A549 (cell line): ENCODE data around the gene RPS6KA2. TPM values are rescaled to one million over a fixed set of nuclear protein-coding genes. Genes with fewer than 3 reads are reported as not detected.

Experiments used
- ATAC-seq, 2 experiments: fragments of 200-7000 bp in 1 of 2; fragments of >200 bp in 1 of 2; cut with Nextera tagmentation in 1 of 2; cut with Tn5 transposase in 1 of 2; 3 replicates each; pipeline versions ENCODE4 v1.8.0 to v1.9.1; 2018 to 2020; ENCODE audit warnings: mild to moderate bottlenecking in 1 of 2, moderate library complexity in 1 of 2
- CTCF ChIA-PET: fragments of 300-600 bp; sonication (Branson Sonifier 250); formaldehyde crosslinking; extraction: SDS; loops from one replicate; lab custom pipeline; 2021; ENCODE audit warnings: antibody characterized with exemption, inconsistent platforms; lab: Yijun Ruan, JAX
- POLR2A ChIA-PET: fragments of 350-600 bp; formaldehyde crosslinking; extraction: SDS; loops from one replicate; lab custom pipeline; 2021; ENCODE audit warnings: antibody characterized with exemption, inconsistent platforms; lab: Yijun Ruan, JAX
- DNase-seq, 2 experiments: peaks; one replicate each; pipeline versions ENCODE4 v3.0.0 to v3.0.0-alpha.2; 2011 to 2016; ENCODE audit warnings: low read depth in 1 of 2, low spot score in 1 of 2
- FAIRE-seq: peaks from 2 replicates; lab custom pipeline; 2011; peaks lifted over from hg19 to GRCh38; lab: Jason Lieb, UNC
- H3K27ac ChIP-seq, 2 experiments: fragments of >200 bp; sonication (Bioruptor Twin); formaldehyde crosslinking; 3 replicates each; pipeline ENCODE4 v1.5.1; 2016 to 2017
- H3K4me1 ChIP-seq: fragments of >200 bp; sonication (Bioruptor Twin); formaldehyde crosslinking; 3 replicates; pipeline ENCODE4 v1.6.1; 2016
- H3K4me2 ChIP-seq: fragments of >200 bp; sonication (Bioruptor Twin); formaldehyde crosslinking; 3 replicates; pipeline ENCODE4 v1.6.1; 2016
- H3K4me3 ChIP-seq: fragments of >200 bp; sonication (Bioruptor Twin); formaldehyde crosslinking; 3 replicates; pipeline ENCODE4 v1.5.1; 2016
- H3K9me3 ChIP-seq: fragments of >200 bp; sonication (Bioruptor Twin); formaldehyde crosslinking; 3 replicates; pipeline ENCODE4 v1.6.1; 2016
- BCL3 ChIP-seq: fragments of >200 bp; sonication (Bioruptor Twin); formaldehyde crosslinking; IDR thresholded peaks from 3 replicates; pipeline ENCODE4 v1.6.1; 2016
- CBX2 ChIP-seq: fragments of 200-600 bp; sonication (generic); IDR thresholded peaks from 2 replicates; pipeline ENCODE4 v1.6.1; 2016; ENCODE audit warnings: low read depth, mild to moderate bottlenecking, borderline replicate concordance
- CBX8 ChIP-seq: fragments of 200-600 bp; sonication (generic); IDR thresholded peaks from 2 replicates; pipeline ENCODE4 v1.6.1; 2016
- CHD2 ChIP-seq: fragments of 150-350 bp; IDR thresholded peaks from 2 replicates; pipeline ENCODE4 v1.6.1; 2014; ENCODE audit warnings: low read length; ENCODE audit not compliant: partially characterized antibody
- CHD4 ChIP-seq: fragments of 200-600 bp; sonication (generic); IDR thresholded peaks from 2 replicates; pipeline ENCODE4 v1.6.1; 2016; ENCODE audit warnings: antibody characterized with exemption, mild to moderate bottlenecking, borderline replicate concordance
- EHF ChIP-seq: fragments of 250-450 bp; sonication (Bioruptor Pico); IDR thresholded peaks from 2 replicates; pipeline ENCODE4 v1.5.0; 2020; ENCODE audit warnings: mild to moderate bottlenecking
- ELK1 ChIP-seq: fragments of 150-350 bp; IDR thresholded peaks from 2 replicates; pipeline ENCODE4 v1.6.1; 2014; ENCODE audit warnings: low read depth, mild to moderate bottlenecking, low read length
- EP300 ChIP-seq, 2 experiments: fragments of >200 bp; sonication (Bioruptor Twin); formaldehyde crosslinking; IDR thresholded peaks; 2 replicates in 1 of 2; 3 replicates in 1 of 2; pipeline ENCODE4 v1.6.1; 2016 to 2017
- FOSB ChIP-seq: fragments of 250-450 bp; sonication (Bioruptor Pico); IDR thresholded peaks from 2 replicates; pipeline ENCODE4 v1.5.0; 2020; ENCODE audit warnings: mild to moderate bottlenecking, moderate library complexity
- FOXS1 ChIP-seq: fragments of 250-450 bp; sonication (Bioruptor Pico); IDR thresholded peaks from 2 replicates; pipeline ENCODE4 v1.5.0; 2020; ENCODE audit warnings: mild to moderate bottlenecking, moderate library complexity
- HDAC2 ChIP-seq: fragments of 200-600 bp; sonication (generic); IDR thresholded peaks from 2 replicates; pipeline ENCODE4 v1.6.1; 2016
- HOXA7 ChIP-seq: fragments of 250-450 bp; sonication (Bioruptor Pico); IDR thresholded peaks from 2 replicates; pipeline ENCODE4 v1.5.0; 2020; ENCODE audit warnings: mild to moderate bottlenecking, moderate library complexity
- HOXB5 ChIP-seq: fragments of 250-450 bp; sonication (Bioruptor Pico); IDR thresholded peaks from 2 replicates; pipeline ENCODE4 v1.5.0; 2020; ENCODE audit warnings: mild to moderate bottlenecking, moderate library complexity
- JUNB ChIP-seq: fragments of >200 bp; sonication (Bioruptor Twin); formaldehyde crosslinking; IDR thresholded peaks from 2 replicates; pipeline ENCODE4 v1.6.1; 2016
- KDM5A ChIP-seq: fragments of 200-600 bp; sonication (generic); IDR thresholded peaks from 2 replicates; pipeline ENCODE4 v1.6.1; 2016; ENCODE audit warnings: antibody characterized with exemption, mild to moderate bottlenecking
- MAFK ChIP-seq: fragments of 450-650 bp; IDR thresholded peaks from 2 replicates; pipeline ENCODE4 v1.6.1; 2014; ENCODE audit not compliant: partially characterized antibody
- MAZ ChIP-seq: fragments of 150-350 bp; IDR thresholded peaks from 2 replicates; pipeline ENCODE4 v1.6.1; 2014; ENCODE audit warnings: antibody characterized with exemption, low read depth, low read length, borderline replicate concordance
- MYC ChIP-seq: IDR thresholded peaks from 2 replicates; pipeline ENCODE4 v1.6.1; 2012; ENCODE audit warnings: mild to moderate bottlenecking, inconsistent platforms, low read length, improper control_type of control experiment, borderline replicate concordance
- NPAS2 ChIP-seq: fragments of 250-450 bp; sonication (Bioruptor Pico); IDR thresholded peaks from 2 replicates; pipeline ENCODE4 v1.8.0; 2022; ENCODE audit warnings: mild to moderate bottlenecking, moderate library complexity, borderline replicate concordance
- NR3C1 ChIP-seq: fragments of >200 bp; sonication (Bioruptor Twin); formaldehyde crosslinking; IDR thresholded peaks from 3 replicates; pipeline ENCODE4 v1.6.1; 2017
- PHF8 ChIP-seq: fragments of 200-600 bp; sonication (generic); IDR thresholded peaks from 2 replicates; pipeline ENCODE4 v1.6.1; 2016; ENCODE audit warnings: low read depth, mild to moderate bottlenecking, antibody characterized with exemption, moderate library complexity, borderline replicate concordance
- REST ChIP-seq: fragments of 200-600 bp; sonication (generic); IDR thresholded peaks from 2 replicates; pipeline ENCODE4 v1.6.1; 2016; ENCODE audit warnings: antibody characterized with exemption, mild to moderate bottlenecking, moderate library complexity
- RNF2 ChIP-seq: fragments of 200-600 bp; sonication (generic); IDR thresholded peaks from 2 replicates; pipeline ENCODE4 v1.6.1; 2016; ENCODE audit warnings: low read depth, mild to moderate bottlenecking, antibody characterized with exemption, moderate library complexity, borderline replicate concordance
- TFCP2L1 ChIP-seq: fragments of 250-450 bp; sonication (Bioruptor Pico); IDR thresholded peaks from 2 replicates; pipeline ENCODE4 v1.5.0; 2021; ENCODE audit warnings: mild to moderate bottlenecking
- USF2 ChIP-seq: fragments of 450-650 bp; IDR thresholded peaks from 2 replicates; pipeline ENCODE4 v1.6.1; 2014; ENCODE audit warnings: antibody characterized with exemption
- ZC3H11A ChIP-seq: fragments of 450-650 bp; IDR thresholded peaks from 2 replicates; pipeline ENCODE4 v1.6.1; 2014; ENCODE audit warnings: antibody characterized with exemption, mild to moderate bottlenecking
- ZNF302 ChIP-seq: fragments of 250-450 bp; sonication (Bioruptor Pico); IDR thresholded peaks from 2 replicates; pipeline ENCODE4 v1.9.0; 2021; ENCODE audit warnings: inconsistent platforms, mild to moderate bottlenecking, moderate library complexity
- ZSCAN20 ChIP-seq: fragments of 250-450 bp; sonication (Bioruptor Pico); IDR thresholded peaks from 2 replicates; pipeline ENCODE4 v1.8.0; 2022; ENCODE audit warnings: mild to moderate bottlenecking, moderate library complexity
- WGBS: methylation state at CpG from one replicate; pipeline ENCODE4 v1.1.6; 2017; ENCODE audit errors: missing lambda C conversion rate; 5-methylcytosine and 5-hydroxymethylcytosine counted together
- polyA plus RNA-seq, 4 experiments: library from polyadenylated mRNA; depleted of rRNA in 3 of 4; stranded (reverse); fragments of >200 nt; fragmentation: RNase III in 1 of 4; extraction: RNeasy Plus Mini Kit Qiagen cat#74134 plus additional on column Dnase treatment in 1 of 4; gene quantifications; 2 replicates in 3 of 4; 3 replicates in 1 of 4; pipeline ENCODE4 v1.2.3, GENCODE V29; 2011 to 2017
- TF ChIP-seq, protein P1 (sequence below): IDR thresholded peaks from 2 replicates; pipeline ENCODE4 v1.6.1; 2012

The RPS6KA2 gene
- polyA plus RNA-seq, 2 of the 4 experiments (the other 2 are of a cell fraction) = 0.19 TPM; not detected in 1

DNA sequence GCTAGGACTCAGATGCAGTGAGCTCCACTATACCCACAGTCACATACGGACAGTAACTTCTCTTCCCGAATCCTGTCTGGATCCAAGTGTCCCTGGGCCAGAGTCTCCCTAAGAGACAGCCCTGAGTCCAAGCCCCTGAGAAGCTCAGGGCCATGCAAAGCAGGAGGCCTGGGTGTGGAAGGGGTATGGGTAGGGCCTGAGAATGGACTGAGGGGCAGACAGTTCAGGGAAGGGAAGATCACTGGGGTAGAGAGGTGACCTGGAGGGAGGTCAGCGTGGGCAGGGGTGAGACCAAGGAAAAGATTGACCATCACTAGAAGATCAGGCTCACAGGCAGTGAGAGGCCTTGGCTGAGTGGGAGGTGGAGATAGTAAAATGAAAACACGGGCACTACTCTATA lies 8.8 kb downstream of the RPS6KA2 start:
- ATAC-seq = no peak
- Histone ChIP-seq H3K9me3 (no peaks in the 10 kb centered on the region), H3K4me2 (no peak overlapping the region), H3K27ac (no peak overlapping the region), H3K4me1 (no peaks in the 10 kb centered on the region), H3K4me3 (no peak overlapping the region)
- TF ChIP-seq BCL3 (no peak), CHD4 (no peak), HOXA7 (no peak), USF2 (no peak), NR3C1 (no peak), RNF2 (no peak), NPAS2 (no peak), PHF8 (no peak), MAFK (no peak), ZC3H11A (no peak), REST (no peak), ZSCAN20 (CRISPR knock-in tag) (no peak), FOXS1 (CRISPR knock-in tag) (no peak), TFCP2L1 (no peak), ELK1 (no peak), MYC (no peak), CBX8 (no peak), EHF (CRISPR knock-in tag) (no peak)
- 52% methylated on average over 4 of the region's 4 CpGs for WGBS
- FAIRE-seq = no peak
- ChIA-PET POLR2A (no interaction called here), CTCF (no interaction called here)
- no peak for DNase-seq

DNA sequence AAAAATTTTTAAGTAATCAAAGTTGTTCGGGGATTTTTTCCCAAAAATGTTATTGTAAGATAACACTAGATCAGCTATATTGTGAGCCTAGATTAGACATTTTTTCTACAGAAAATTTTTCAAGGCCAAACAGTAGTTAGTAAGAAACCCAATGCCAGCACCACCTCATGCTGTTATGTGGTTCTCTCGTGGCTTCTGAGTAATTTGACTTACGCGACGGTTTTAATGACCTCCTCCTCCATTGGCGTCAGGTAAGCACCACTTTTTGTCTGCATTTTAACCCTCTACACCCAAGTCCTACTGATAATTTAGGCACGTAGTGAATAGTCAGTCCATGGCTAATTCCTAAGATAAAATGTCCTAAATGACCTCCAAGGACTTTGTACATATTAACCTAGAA lies 9.7 kb downstream of the RPS6KA2 start:
- DNase-seq = no peak
- Histone ChIP-seq H3K4me2 (no peak overlapping the region), H3K27ac (no peak overlapping the region), H3K4me3 (no peak overlapping the region), H3K4me1 (no peaks in the 10 kb centered on the region), H3K9me3 (no peaks in the 10 kb centered on the region)
- 51% methylated on average over 7 of the region's 7 CpGs for WGBS
- CTCF ChIA-PET = no interaction called here
- FAIRE-seq = no peak
- POLR2A ChIA-PET = no interaction called here
- ATAC-seq = no peak
- TF ChIP-seq JUNB (no peak), EP300 (IDR thresholded peaks at IDR 0.05) (no peak), CBX8 (no peak), CHD2 (no peak), KDM5A (no peak), HDAC2 (no peak), CBX2 (no peak), ZNF302 (CRISPR knock-in tag) (no peak), FOSB (CRISPR knock-in tag) (no peak), HOXB5 (no peak), MAZ (no peak)
- TF ChIP-seq, protein P1, sequence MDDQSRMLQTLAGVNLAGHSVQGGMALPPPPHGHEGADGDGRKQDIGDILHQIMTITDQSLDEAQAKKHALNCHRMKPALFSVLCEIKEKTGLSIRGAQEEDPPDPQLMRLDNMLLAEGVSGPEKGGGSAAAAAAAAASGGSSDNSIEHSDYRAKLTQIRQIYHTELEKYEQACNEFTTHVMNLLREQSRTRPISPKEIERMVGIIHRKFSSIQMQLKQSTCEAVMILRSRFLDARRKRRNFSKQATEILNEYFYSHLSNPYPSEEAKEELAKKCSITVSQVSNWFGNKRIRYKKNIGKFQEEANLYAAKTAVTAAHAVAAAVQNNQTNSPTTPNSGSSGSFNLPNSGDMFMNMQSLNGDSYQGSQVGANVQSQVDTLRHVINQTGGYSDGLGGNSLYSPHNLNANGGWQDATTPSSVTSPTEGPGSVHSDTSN = no peak
